Type B pancreatic cell (in vitro differentiated cells): Measurements from ENCODE around the gene TTC12. TPM values are rescaled to one million over a fixed set of nuclear protein-coding genes. Genes with fewer than 3 reads are reported as not detected.

Experiments
- DNase-seq: peaks from one replicate; pipeline ENCODE4 v3.0.0; 2021; ENCODE audit warnings: mixed read lengths; ENCODE audit not compliant: unreplicated experiment; ENCODE audit errors: extremely low spot score
- H3K27ac Mint-ChIP-seq: 2 replicates; pipeline ENCODE4 v1.8.0; 2021; ENCODE audit warnings: mild to moderate bottlenecking, mixed read lengths
- H3K27me3 Mint-ChIP-seq: 2 replicates; pipeline ENCODE4 v1.8.0; 2021; ENCODE audit warnings: mixed read lengths
- H3K36me3 Mint-ChIP-seq: 2 replicates; pipeline ENCODE4 v1.8.0; 2021; ENCODE audit warnings: mixed read lengths
- H3K4me1 Mint-ChIP-seq: one replicate; pipeline ENCODE4 v1.8.0; 2021; ENCODE audit warnings: mixed read lengths; ENCODE audit not compliant: unreplicated experiment
- H3K4me3 Mint-ChIP-seq: 2 replicates; pipeline ENCODE4 v1.8.0; 2021; ENCODE audit warnings: mild to moderate bottlenecking, mixed read lengths
- H3K9me3 Mint-ChIP-seq: 2 replicates; pipeline ENCODE4 v1.8.0; 2021; ENCODE audit warnings: mixed read lengths
- total RNA-seq: library from RNA; stranded (reverse); gene quantifications from 2 replicates; pipeline ENCODE4 v1.2.1, GENCODE V29; 2021; ENCODE audit warnings: low replicate concordance
- TF ChIP-seq, protein P1 (sequence below): fragments of 200-600 bp; sonication (generic); conservative IDR thresholded peaks from 2 replicates; pipeline ENCODE4 v1.5.0; 2021; ENCODE audit warnings: antibody characterized with exemption, mild to moderate bottlenecking

TTC12 gene
- total RNA-seq, 1 donor from 2014 or later, result 27.6 TPM

DNA sequence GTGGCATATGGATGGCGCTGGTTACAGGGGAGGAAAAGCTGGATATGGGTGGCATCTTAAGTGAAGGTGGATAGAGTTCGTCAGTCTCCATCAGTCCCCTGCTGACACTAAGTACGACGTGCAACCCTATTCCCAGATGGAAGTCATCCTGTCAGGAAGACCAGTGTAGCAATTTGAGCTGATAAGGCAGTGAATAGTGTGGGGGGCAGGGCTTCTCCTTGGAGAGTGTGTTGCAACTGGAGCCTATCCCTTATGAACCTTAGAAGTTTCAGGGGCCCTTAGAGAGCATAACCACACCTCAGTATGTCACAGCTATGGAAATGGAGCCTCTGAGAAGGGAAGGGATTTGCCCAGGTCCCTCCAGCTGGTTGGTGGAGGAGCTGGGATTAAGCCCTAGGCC is 37.1 kb downstream of the TTC12 start:
- Mint-ChIP-seq H3K27ac (no peak overlapping the region), H3K36me3 (peaks cover 50% of the 10 kb centered on the region), H3K4me1 (peaks cover 9% of the 10 kb centered on the region), H3K4me3 (no peak overlapping the region), H3K27me3 (no peaks in the 10 kb centered on the region), H3K9me3 (peaks cover 8% of the 10 kb centered on the region)
- no peak for DNase-seq
- TF ChIP-seq, protein P1, sequence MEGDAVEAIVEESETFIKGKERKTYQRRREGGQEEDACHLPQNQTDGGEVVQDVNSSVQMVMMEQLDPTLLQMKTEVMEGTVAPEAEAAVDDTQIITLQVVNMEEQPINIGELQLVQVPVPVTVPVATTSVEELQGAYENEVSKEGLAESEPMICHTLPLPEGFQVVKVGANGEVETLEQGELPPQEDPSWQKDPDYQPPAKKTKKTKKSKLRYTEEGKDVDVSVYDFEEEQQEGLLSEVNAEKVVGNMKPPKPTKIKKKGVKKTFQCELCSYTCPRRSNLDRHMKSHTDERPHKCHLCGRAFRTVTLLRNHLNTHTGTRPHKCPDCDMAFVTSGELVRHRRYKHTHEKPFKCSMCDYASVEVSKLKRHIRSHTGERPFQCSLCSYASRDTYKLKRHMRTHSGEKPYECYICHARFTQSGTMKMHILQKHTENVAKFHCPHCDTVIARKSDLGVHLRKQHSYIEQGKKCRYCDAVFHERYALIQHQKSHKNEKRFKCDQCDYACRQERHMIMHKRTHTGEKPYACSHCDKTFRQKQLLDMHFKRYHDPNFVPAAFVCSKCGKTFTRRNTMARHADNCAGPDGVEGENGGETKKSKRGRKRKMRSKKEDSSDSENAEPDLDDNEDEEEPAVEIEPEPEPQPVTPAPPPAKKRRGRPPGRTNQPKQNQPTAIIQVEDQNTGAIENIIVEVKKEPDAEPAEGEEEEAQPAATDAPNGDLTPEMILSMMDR, result no peak

DNA sequence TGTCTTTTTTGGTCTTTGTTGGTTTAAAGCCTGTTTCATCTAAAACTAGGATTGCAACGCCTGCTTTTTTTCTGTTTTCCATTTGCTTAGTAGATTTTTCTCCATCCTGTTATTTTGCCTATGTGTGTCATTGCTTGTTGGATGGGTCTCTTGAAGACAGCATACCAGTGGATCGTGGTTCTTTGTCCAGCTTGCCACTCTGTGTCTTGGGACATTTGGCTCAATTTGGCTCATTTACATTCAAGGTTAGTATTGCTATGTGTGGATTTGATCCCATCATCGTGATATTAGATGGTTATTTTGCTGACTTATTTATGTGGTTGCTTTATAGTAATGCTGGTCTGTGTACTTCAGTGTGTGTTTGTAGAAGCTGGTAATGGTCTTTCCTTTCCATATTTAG is 41.8 kb downstream of the TTC12 start:
- TF ChIP-seq, protein P1, result no peak
- H3K4me3 Mint-ChIP-seq, result no peak overlapping the region
- peaks cover 3% of the 10 kb centered on the region for H3K4me1 Mint-ChIP-seq
- H3K9me3 Mint-ChIP-seq, result peaks cover 16% of the 10 kb centered on the region
- DNase-seq, result no peak
- no peaks in the 10 kb centered on the region for H3K27me3 Mint-ChIP-seq
- H3K36me3 Mint-ChIP-seq, result peaks cover 74% of the 10 kb centered on the region
- no peak overlapping the region for H3K27ac Mint-ChIP-seq

DNA sequence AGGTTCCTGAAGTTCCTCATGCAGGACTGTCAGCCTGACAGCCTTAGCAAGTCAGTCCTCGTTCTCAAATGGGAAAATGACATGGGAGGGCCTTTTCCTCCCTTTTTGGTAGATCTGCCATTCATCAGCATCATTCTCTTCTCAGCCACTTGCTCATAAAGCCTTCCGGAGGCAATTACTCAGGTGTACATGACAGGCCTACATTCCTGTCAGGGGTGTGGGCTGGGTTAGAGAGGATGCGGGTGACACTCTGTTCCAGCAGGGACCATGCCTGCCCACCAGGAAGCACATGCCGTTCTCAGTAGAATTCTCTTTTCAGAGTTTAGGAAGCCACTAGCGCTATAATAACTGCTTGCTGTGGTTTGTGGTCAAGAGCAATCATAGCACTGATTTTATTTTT is 49.0 kb downstream of the TTC12 start:
- no peaks in the 10 kb centered on the region for H3K27me3 Mint-ChIP-seq
- H3K27ac Mint-ChIP-seq, result no peak overlapping the region
- H3K9me3 Mint-ChIP-seq, result no peaks in the 10 kb centered on the region
- no peak overlapping the region for H3K4me3 Mint-ChIP-seq
- peaks cover 42% of the 10 kb centered on the region for H3K36me3 Mint-ChIP-seq
- no peak for DNase-seq
- TF ChIP-seq, protein P1, result no peak
- no peaks in the 10 kb centered on the region for H3K4me1 Mint-ChIP-seq

DNA sequence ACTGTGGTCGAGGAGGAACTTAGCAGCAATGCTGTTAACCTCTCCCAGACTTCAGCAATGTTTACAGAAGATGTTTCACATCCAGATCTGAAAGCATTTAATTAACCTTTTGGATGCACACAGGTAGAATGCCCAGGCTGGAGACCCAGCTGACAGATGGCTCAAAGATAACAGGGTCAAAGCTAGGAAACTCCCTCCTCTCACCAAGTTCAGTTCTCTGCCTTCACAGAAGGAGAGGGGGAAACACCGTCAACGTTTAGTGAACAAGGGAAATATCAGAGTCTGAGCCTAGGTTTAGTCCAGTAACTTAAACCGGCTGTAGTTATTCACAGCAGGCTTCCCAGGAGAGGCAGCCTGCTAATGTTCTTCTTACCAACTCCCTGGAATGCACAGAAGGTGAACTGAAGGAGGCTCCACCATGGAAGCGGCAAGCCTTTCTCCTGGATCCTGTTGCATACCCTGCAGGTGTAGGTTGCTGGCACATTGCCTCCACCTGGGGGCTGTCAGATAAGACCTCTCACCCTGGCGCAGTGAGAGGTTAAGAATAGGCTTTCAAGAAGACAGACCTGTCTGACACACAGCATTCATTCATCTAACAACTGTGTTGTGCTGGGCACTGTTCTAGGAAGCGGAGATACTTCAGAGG is 49.7 kb downstream of the TTC12 start:
- Mint-ChIP-seq H3K4me3 (no peak overlapping the region), H3K36me3 (peaks cover 38% of the 10 kb centered on the region), H3K9me3 (no peaks in the 10 kb centered on the region), H3K27ac (no peak overlapping the region), H3K27me3 (no peaks in the 10 kb centered on the region), H3K4me1 (no peaks in the 10 kb centered on the region)
- TF ChIP-seq, protein P1, result no peak
- no peak for DNase-seq

DNA sequence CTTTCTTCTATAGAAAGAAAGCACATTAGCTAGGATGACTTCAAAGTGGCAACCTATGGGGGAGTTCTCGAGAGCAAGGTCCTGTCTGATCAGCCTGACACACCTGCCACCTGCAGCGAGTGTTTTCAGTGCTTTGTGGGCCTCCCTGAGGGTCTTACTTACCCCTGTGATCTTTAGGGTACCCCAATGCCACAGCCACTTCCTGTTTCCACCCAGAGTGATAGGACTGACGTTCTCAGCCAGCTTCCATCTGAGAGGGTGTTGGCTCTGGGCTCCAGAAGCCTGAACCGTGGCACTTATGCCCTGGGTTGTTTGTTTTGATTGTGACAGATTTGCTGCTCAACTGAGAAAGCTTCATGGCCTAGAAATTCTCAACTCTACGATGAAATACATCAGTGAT is 51.5 kb downstream of the TTC12 start:
- H3K36me3 Mint-ChIP-seq, result peaks cover 27% of the 10 kb centered on the region
- DNase-seq, result no peak
- H3K4me3 Mint-ChIP-seq, result no peak overlapping the region
- TF ChIP-seq, protein P1, result no peak
- H3K27me3 Mint-ChIP-seq, result no peaks in the 10 kb centered on the region
- no peaks in the 10 kb centered on the region for H3K4me1 Mint-ChIP-seq
- no peaks in the 10 kb centered on the region for H3K9me3 Mint-ChIP-seq
- H3K27ac Mint-ChIP-seq, result no peak overlapping the region
